Measurements from ENCODE around the gene XIRP1.

XIRP1 gene

DNA sequence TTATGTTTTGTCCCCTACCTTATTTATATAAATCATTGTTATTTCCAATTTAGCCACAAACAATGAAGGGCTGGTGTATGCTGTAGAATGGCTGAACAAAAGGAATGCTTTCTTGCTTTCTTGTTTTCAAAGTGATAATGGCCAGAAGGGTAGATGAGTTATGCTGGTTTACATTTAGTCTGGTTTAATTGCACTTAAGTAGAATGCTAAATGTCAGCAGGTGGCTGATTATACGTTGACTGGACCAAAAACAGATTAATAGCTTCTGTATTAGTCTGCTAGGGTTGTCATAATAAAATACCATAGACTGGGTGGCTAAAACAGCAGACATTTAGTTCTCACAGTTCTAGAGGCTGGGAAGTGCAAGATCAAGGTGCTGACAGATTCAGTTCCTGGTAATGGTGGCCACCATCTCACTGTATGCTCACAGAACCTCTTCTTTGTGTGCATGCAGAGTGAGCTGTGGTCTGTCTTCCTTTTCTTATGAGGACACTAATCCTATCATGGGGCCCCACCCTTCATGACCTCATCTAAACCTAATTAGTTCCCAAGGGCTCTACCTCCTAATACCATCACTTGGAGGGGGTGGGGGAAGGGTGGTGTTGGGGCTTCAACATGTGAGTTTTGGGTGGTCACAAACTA is 17.1 kb upstream of the XIRP1 start:
- DNase-seq, result no peak

DNA sequence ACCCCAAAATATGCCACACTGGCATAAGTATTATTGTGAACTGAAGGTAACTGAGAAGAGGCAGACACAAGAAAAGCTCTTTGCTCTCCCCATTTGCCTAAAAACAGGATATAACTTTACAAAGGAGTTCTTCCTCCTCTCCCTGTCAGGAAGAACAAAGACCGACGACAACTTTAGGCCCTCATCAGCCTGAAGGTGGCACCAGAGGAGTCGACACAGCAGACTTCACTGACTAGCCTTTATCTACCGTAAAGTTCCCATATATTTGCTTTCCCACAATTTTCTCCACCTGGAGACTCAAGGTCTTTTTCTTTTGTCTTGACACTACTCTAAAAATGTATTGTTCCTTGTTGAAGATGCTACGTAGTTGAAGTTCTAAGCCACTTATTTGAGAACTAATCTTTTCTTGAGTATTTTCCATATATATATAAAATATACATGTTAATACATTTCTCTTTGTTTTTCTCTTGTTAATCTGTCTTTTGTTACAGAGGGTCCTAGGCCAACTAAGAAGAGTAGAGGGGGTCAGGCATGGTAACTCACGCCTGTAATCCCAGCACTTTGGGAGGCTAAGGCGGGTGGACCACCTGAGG is 16.2 kb upstream of the XIRP1 start:
- peak; percentile 10 for DNase-seq

DNA sequence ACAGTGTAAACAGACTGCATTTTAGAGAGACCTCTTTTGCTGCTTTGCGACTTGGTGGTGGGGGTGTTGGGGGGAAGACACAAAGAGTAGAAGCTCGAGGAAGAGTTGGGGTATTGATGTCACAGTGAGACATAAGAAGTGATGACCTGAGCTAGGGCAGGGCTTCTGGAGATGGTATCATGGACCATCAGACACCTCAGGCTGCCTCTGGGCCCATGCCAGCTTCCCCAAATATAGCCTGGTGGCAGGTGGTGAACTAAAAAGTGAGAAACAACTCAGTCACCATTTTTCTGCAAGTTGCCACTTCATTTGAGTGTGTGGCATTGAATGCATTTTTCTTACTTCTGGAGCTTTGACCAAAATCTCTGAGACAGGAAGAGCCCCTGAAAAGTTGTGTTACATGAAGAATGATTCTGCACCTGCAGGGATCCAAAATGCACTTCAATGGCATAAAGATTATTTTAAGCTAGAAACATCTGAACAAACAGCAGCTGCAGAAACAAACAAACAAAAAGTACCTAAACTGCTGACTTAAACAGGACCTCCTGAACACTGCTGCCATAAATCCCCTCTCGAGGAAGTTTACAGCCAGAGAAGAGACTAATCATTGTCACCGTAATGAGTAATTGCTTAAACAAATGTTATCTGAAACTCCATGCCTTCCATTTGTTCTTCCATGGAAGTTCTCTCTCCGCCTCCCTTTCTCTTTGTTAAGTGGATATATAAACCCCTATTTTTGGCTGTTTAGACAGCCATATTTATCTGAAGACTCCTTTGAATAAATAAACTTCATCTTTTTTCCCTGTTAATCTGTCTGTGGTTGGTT is 15.2 kb upstream of the XIRP1 start:
- DNase-seq, result no peak

GRCh38 chr3:39205919-39206516 is 13.6 kb upstream of the XIRP1 start:
- DNase-seq, result no peak

GRCh38 chr3:39205131-39205530 is 12.7 kb upstream of the XIRP1 start:
- no peak for DNase-seq

DNA sequence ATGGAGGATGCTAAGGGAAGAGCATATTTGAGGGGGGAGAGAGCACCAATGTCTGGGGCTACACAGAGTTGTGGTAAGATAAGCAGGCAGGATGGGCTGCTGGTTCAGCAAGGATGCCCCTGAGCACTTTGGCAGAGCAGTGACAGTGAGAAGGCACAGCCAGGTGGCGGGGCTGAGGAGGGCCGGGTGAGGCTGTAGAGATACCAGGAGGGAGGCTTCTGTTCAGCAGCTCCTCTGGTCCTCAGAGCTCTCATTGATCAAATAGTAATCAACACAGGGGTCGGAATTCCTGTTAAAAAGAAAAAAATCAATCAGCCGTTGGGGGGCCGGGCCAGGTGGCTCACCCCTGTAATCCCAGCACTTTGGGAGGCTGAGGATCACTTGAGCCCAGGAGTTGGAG is 11.5 kb upstream of the XIRP1 start:
- DNase-seq, result no peak

GRCh38 chr3:39203402-39203801 is 11.0 kb upstream of the XIRP1 start:
- DNase-seq, result no peak

DNA sequence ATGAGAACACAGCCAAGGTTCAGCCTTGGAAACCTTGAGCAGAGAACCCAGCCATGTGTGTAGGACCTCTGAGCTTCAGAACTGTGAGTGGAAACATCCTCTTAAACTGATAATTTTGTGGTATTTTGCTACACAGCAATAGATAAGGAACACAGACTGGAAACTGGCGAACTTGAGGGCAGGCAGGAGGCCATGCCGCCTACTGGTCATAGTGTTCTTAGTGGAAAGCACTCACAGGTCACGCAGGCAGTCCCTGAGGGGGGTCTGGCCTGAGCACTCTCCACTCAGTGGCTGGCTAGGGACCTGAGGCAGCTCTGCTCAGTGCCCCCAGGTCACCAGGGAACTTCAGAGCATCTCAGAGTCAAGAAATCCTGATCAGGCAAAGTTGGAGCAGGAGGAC is 9.7 kb upstream of the XIRP1 start:
- DNase-seq, result no peak

- DNase-seq, result no peak
Measured at GRCh38 chr3:39196671-39197356, 4.4 kb upstream of the XIRP1 start.

DNA sequence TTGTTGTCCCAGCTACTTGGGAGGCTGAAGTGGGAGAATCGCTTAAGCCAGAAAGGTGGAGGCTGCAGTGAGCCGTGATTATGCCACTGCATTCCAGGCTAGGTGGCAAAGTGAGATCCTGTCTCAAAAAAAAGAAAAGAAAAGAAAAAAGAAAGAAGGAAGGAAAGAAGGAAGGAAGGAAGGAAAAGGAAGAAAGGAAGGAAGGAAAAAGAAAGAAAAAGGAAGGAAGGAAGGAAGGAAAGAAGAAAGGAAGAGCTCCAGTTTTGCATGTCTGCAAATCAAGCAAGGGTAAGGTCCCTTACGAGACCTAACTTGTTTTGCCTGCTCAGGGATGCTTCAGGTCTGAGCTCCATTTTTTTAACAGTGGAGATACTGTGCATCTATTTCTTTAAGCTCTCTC is 3.6 kb upstream of the XIRP1 start:
- DNase-seq, result no peak

GRCh38 chr3:39193391-39193790 is 996 bp upstream of the XIRP1 start:
- DNase-seq, result no peak

- DNase-seq, result no peak
Measured at GRCh38 chr3:39191773-39192172, 622 bp downstream of the XIRP1 start.

DNA sequence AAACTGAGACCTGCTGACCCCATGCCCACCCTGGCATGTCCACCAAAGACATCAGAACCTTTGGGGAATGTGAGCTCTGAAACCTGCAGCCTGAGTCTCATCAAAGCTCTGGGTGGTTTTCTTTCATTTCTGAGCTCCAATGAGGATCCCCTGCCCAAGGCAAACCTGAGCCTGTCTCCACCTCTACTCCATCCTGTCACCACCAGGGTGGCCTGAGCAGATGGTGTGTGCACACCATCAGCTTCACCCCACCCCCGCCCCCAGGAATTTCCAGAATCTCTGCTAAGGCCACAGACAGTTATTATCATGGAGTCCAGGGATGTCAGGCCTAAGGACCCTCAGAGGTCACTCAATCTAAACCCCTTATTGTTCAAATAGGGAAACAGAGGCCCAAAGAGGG is 1.3 kb downstream of the XIRP1 start:
- DNase-seq, result no peak

- no peak for DNase-seq
Measured at GRCh38 chr3:39190281-39191025, 1.9 kb downstream of the XIRP1 start.

DNA sequence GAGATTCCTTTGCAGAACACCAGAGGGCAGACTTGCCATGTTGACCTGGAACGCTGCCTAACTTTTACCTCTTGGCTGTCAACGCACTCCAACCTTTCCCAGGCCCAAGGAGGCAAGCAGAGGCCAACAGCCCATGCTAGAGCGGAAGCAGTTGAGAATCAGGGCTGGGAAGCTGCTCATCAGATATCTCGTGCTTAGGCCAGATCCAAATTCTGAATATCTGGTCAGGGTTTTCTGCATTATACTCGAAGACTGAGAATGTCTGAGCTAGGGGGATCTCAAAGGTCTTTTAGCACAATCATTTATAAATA is 2.5 kb downstream of the XIRP1 start:
- DNase-seq, result peak; percentile 27

- no peak for DNase-seq
Measured at GRCh38 chr3:39189150-39189958, 3.0 kb downstream of the XIRP1 start.

GRCh38 chr3:39188271-39189149 is 3.9 kb downstream of the XIRP1 start:
- no peak for DNase-seq

- no peak for DNase-seq
Measured at GRCh38 chr3:39187372-39188155, 4.8 kb downstream of the XIRP1 start.

GRCh38 chr3:39186692-39187151 is 5.7 kb downstream of the XIRP1 start:
- DNase-seq, result no peak

Data from stimulated activated naive CD4-positive, alpha-beta T cell treated with Interleukin-2 at 50 U/mL for 16 hours (primary cell).